GM21360 (cell line): ENCODE results near the gene FCSK.
A peak's percentile ranks its signal among the peaks of the same experiment; 100 is the strongest.
"Not testable (repeated sequence)": the region's sequence is repeated elsewhere in the genome, so short reads cannot be mapped to it uniquely, and the experiment has no call there.

Source experiments
- ATAC-seq: cut with Tn5 transposase; IDR thresholded peaks from one replicate; pipeline ENCODE4 v1.9.1; 2021; ENCODE audit warnings: mild to moderate bottlenecking, moderate library complexity; ENCODE audit not compliant: unreplicated experiment

Gene FCSK

GRCh38 chr16:70454222-70455034 lies at the start of gene FCSK:
TSS of gene FCSK (plus strand) at chr16:70454595. CDS start at chr16:70463191, 8,596 bp downstream.
- ATAC-seq: peak; percentile 78

GRCh38 chr16:70406104-70406503 lies 48.3 kb upstream of the FCSK start:
- ATAC-seq: not testable (repeated sequence)

GRCh38 chr16:70407811-70408274 lies 46.6 kb upstream of the FCSK start:
- no peak for ATAC-seq

- ATAC-seq: no peak
These were observed 43.7 kb upstream of the FCSK start for GRCh38 chr16:70410734-70411133.

GRCh38 chr16:70412385-70412784 lies 42.0 kb upstream of the FCSK start:
- no peak for ATAC-seq

- ATAC-seq: not testable (repeated sequence)
These were observed 40.8 kb upstream of the FCSK start for GRCh38 chr16:70413572-70413971.

- peak; percentile 65 for ATAC-seq
These were observed 37.4 kb upstream of the FCSK start for GRCh38 chr16:70416748-70417616.

- ATAC-seq: no peak
These were observed 36.7 kb upstream of the FCSK start for GRCh38 chr16:70417661-70418060.

GRCh38 chr16:70418274-70418992 lies 36.0 kb upstream of the FCSK start:
- no peak for ATAC-seq

- ATAC-seq: no peak
These were observed 35.4 kb upstream of the FCSK start for GRCh38 chr16:70418993-70419318.

GRCh38 chr16:70419384-70420327 lies 34.7 kb upstream of the FCSK start:
- no peak for ATAC-seq

- no peak for ATAC-seq
These were observed 33.4 kb upstream of the FCSK start for GRCh38 chr16:70421014-70421413.

GRCh38 chr16:70421473-70422311 lies 32.7 kb upstream of the FCSK start:
- ATAC-seq: no peak

GRCh38 chr16:70422543-70422942 lies 31.9 kb upstream of the FCSK start:
- ATAC-seq: no peak

- ATAC-seq: no peak
These were observed 26.6 kb upstream of the FCSK start for GRCh38 chr16:70427786-70428177.

GRCh38 chr16:70428178-70428998 lies 26.0 kb upstream of the FCSK start:
- no peak for ATAC-seq

GRCh38 chr16:70429888-70430666 lies 24.3 kb upstream of the FCSK start:
- ATAC-seq: no peak
